GM12878 (cell line): ENCODE results near the gene FADS3.

ENCODE experiments used
- CEBPB ChIP-seq, 2 experiments: fragments of 150-350 bp in 1 of 2; IDR thresholded peaks; 2 replicates each; pipeline ENCODE4 v1.6.1; 2012 to 2014; ENCODE audit warnings: low read depth in 2 of 2, low read length in 2 of 2, borderline replicate concordance in 1 of 2, inconsistent platforms in 1 of 2
- CTCF ChIP-seq, 3 experiments: IDR thresholded peaks in 2 of 3; conservative IDR thresholded peaks in 1 of 3; 2 replicates each; pipeline ENCODE4 v1.5.1; 2011; ENCODE audit warnings: low read depth in 3 of 3, low read length in 3 of 3, mild to moderate bottlenecking in 3 of 3, control low read depth in 2 of 3, moderate library complexity in 2 of 3, inconsistent platforms in 1 of 3, mixed read lengths in 1 of 3; ENCODE audit not compliant: control insufficient read depth in 2 of 3, insufficient read depth in 1 of 3; ENCODE audit errors: extremely low read depth in 1 of 3
- POLR2AphosphoS2 ChIP-seq: IDR thresholded peaks from 2 replicates; pipeline ENCODE4 v1.6.1; 2011; ENCODE audit warnings: low read depth, mild to moderate bottlenecking, low read length, improper control_type of control experiment, moderate library complexity
- POLR2AphosphoS5 ChIP-seq: IDR thresholded peaks from 2 replicates; pipeline ENCODE4 v1.6.1; 2011; ENCODE audit warnings: mild to moderate bottlenecking, low read length, inconsistent platforms
- SIN3A ChIP-seq: IDR thresholded peaks from 2 replicates; pipeline ENCODE4 v1.6.1; 2012; ENCODE audit warnings: low read depth, low read length, improper control_type of control experiment
- SUPT20H ChIP-seq: IDR thresholded peaks from 2 replicates; pipeline ENCODE4 v1.6.1; 2011; ENCODE audit warnings: low read depth, mild to moderate bottlenecking, low read length, moderate library complexity, borderline replicate concordance; ENCODE audit not compliant: control insufficient read depth
- TARDBP ChIP-seq: IDR thresholded peaks from 2 replicates; pipeline ENCODE4 v1.6.1; 2016; ENCODE audit warnings: borderline replicate concordance
- ZBTB4 ChIP-seq: fragments of 450-650 bp; formaldehyde crosslinking; IDR thresholded peaks from 2 replicates; pipeline ENCODE4 v1.4.0; 2022; ENCODE audit warnings: mild to moderate bottlenecking, moderate library complexity
- ZNF207 ChIP-seq: fragments of 450-650 bp; IDR thresholded peaks from 2 replicates; pipeline ENCODE4 v1.6.1; 2014; ENCODE audit warnings: antibody characterized with exemption, mild to moderate bottlenecking, borderline replicate concordance

- TF ChIP-seq POLR2AphosphoS2 (no peak; the same call in 1 of the 2 replicates), ZNF207 (no peak), SIN3A (no peak), SUPT20H (no peak), POLR2AphosphoS5 (no peak), CTCF (IDR thresholded peaks at IDR 0.05 in 2 of 3, conservative IDR thresholded peaks at IDR 0.05 in 1 of 3; ENCODE audit: control insufficient read depth in 2 of 3, extremely low read depth in 1 of 3, insufficient read depth in 1 of 3, low read depth in 3 of 3, low read length in 3 of 3) (no peak), ZBTB4 (CRISPR knock-in tag) (no peak), TARDBP (no peak), CEBPB (IDR thresholded peaks at IDR 0.05; ENCODE audit: borderline replicate concordance in 1 of 2, low read depth in 2 of 2, low read length in 2 of 2) (no peak)
Observed at GRCh38 chr11:61869708-61870451, 21.5 kb downstream of the FADS3 start.
